Esophagus squamous epithelium (tissue), 4 donors: ENCODE measurements around the gene CHAF1B.

Experiments used
- POLR2A ChIP-seq, 4 donors: fragments of 450-650 bp; IDR thresholded peaks; one replicate each; pipeline ENCODE4 v1.6.1; 2017; ENCODE audit warnings: antibody characterized with exemption in 4 of 4, mild to moderate bottlenecking in 4 of 4, moderate library complexity in 3 of 4
- TF ChIP-seq, protein P1 (sequence below), 6 experiments: fragments of 450-650 bp in 4 of 6; fragments of 200-600 bp in 2 of 6; sonication (generic) in 2 of 6; IDR thresholded peaks; one replicate each; pipeline ENCODE4 v1.5.1; 2016 to 2019; ENCODE audit warnings: antibody characterized with exemption in 6 of 6, mild to moderate bottlenecking in 4 of 6, moderate library complexity in 4 of 6

GRCh38 chr21:36427502-36427901 is 42.3 kb downstream of the CHAF1B start:
- TF ChIP-seq, protein P1, sequence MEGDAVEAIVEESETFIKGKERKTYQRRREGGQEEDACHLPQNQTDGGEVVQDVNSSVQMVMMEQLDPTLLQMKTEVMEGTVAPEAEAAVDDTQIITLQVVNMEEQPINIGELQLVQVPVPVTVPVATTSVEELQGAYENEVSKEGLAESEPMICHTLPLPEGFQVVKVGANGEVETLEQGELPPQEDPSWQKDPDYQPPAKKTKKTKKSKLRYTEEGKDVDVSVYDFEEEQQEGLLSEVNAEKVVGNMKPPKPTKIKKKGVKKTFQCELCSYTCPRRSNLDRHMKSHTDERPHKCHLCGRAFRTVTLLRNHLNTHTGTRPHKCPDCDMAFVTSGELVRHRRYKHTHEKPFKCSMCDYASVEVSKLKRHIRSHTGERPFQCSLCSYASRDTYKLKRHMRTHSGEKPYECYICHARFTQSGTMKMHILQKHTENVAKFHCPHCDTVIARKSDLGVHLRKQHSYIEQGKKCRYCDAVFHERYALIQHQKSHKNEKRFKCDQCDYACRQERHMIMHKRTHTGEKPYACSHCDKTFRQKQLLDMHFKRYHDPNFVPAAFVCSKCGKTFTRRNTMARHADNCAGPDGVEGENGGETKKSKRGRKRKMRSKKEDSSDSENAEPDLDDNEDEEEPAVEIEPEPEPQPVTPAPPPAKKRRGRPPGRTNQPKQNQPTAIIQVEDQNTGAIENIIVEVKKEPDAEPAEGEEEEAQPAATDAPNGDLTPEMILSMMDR (IDR thresholded peaks at IDR 0.05) = no peak
- TF ChIP-seq POLR2A (IDR thresholded peaks at IDR 0.05) = no peak
